AG09309 (cell line): ENCODE measurements around the gene SFMBT2.

Experiments used
- DNase-seq: peaks from one replicate; pipeline ENCODE4 v3.0.0-alpha.2; 2010; ENCODE audit warnings: low read depth
- H3K4me3 ChIP-seq: 2 replicates; pipeline ENCODE4 v1.5.1; 2011; ENCODE audit warnings: mild to moderate bottlenecking, low read depth, low read length, moderate library complexity; ENCODE audit not compliant: control insufficient read depth
- CTCF ChIP-seq: IDR thresholded peaks from 2 replicates; pipeline ENCODE4 v1.5.1; 2011; ENCODE audit warnings: mild to moderate bottlenecking, low read depth, low read length, inconsistent platforms; ENCODE audit not compliant: insufficient read depth, control insufficient read depth; ENCODE audit errors: missing control alignments

SFMBT2 gene

GRCh38 chr10:7405637-7406036, 5.2 kb downstream of the SFMBT2 start:
- no peak for TF ChIP-seq CTCF
- no peak overlapping the region for H3K4me3 ChIP-seq
- no peak for DNase-seq

- no peak overlapping the region for H3K4me3 ChIP-seq
- TF ChIP-seq CTCF = no peak
- no peak for DNase-seq
Observed at GRCh38 chr10:7403620-7404019, 7.2 kb downstream of the SFMBT2 start.

- no peak for DNase-seq
- TF ChIP-seq CTCF = no peak
- no peak overlapping the region for H3K4me3 ChIP-seq
Observed at GRCh38 chr10:7401782-7402181, 9.1 kb downstream of the SFMBT2 start.

- no peak for DNase-seq
- H3K4me3 ChIP-seq = no peak overlapping the region
- TF ChIP-seq CTCF = no peak
Observed at GRCh38 chr10:7401156-7401555, 9.7 kb downstream of the SFMBT2 start.

GRCh38 chr10:7400068-7400715, 10.6 kb downstream of the SFMBT2 start:
- no peak for TF ChIP-seq CTCF
- no peak for DNase-seq
- H3K4me3 ChIP-seq = no peak overlapping the region

- no peak for TF ChIP-seq CTCF
Observed at GRCh38 chr10:7399533-7399932, 11.3 kb downstream of the SFMBT2 start.

More at GRCh38 chr10:7399533-7399932, 11.3 kb downstream of the SFMBT2 start:
- DNase-seq = no peak
- H3K4me3 ChIP-seq = no peak overlapping the region
